AML-193 (cell line): ENCODE results near the gene TGFBR3.
A peak's percentile ranks its signal among the peaks of the same experiment; 100 is the strongest.

Source experiments
- DNase-seq, 2 experiments: peaks; one replicate each; lab custom pipeline; 2025; lab: John Stamatoyannopoulos, UW

Gene TGFBR3

GRCh38 chr1:91826248-91826647 is 59.7 kb downstream of the TGFBR3 start:
- no peak for DNase-seq

GRCh38 chr1:91821126-91821868 is 64.7 kb downstream of the TGFBR3 start:
- DNase-seq: no peak

- DNase-seq: no peak
Observed at GRCh38 chr1:91819038-91819788, 66.7 kb downstream of the TGFBR3 start.

- no peak for DNase-seq
Observed at GRCh38 chr1:91818713-91818975, 67.3 kb downstream of the TGFBR3 start.

GRCh38 chr1:91817211-91817905 is 68.6 kb downstream of the TGFBR3 start:
- no peak for DNase-seq

- no peak for DNase-seq
Observed at GRCh38 chr1:91816031-91816430, 69.9 kb downstream of the TGFBR3 start.

GRCh38 chr1:91814448-91814847 is 71.5 kb downstream of the TGFBR3 start:
- no peak for DNase-seq

- DNase-seq: no peak
Observed at GRCh38 chr1:91813813-91814212, 72.1 kb downstream of the TGFBR3 start.

GRCh38 chr1:91811363-91812025 is 74.5 kb downstream of the TGFBR3 start:
- no peak for DNase-seq

- DNase-seq: no peak
Observed at GRCh38 chr1:91809317-91809716, 76.6 kb downstream of the TGFBR3 start.

- no peak for DNase-seq
Observed at GRCh38 chr1:91807921-91808620, 77.9 kb downstream of the TGFBR3 start.

- DNase-seq: no peak
Observed at GRCh38 chr1:91806769-91807700, 78.9 kb downstream of the TGFBR3 start.

GRCh38 chr1:91806181-91806768 is 79.7 kb downstream of the TGFBR3 start:
- DNase-seq: no peak

- DNase-seq: no peak
Observed at GRCh38 chr1:91805311-91805801, 80.6 kb downstream of the TGFBR3 start.

- no peak for DNase-seq
Observed at GRCh38 chr1:91804546-91805023, 81.4 kb downstream of the TGFBR3 start.

GRCh38 chr1:91803847-91804545 is 82.0 kb downstream of the TGFBR3 start:
- DNase-seq: peak; percentile 5 to 36

GRCh38 chr1:91803123-91803522 is 82.8 kb downstream of the TGFBR3 start:
- DNase-seq: no peak

- DNase-seq: no peak
Observed at GRCh38 chr1:91801496-91802115, 84.3 kb downstream of the TGFBR3 start.

- DNase-seq: no peak
Observed at GRCh38 chr1:91799863-91800262, 86.1 kb downstream of the TGFBR3 start.
